ENCODE data around the gene C19orf38. TPM values are rescaled to one million over a fixed set of nuclear protein-coding genes. Genes with fewer than 3 reads are reported as not detected.

Gene C19orf38
- total and polyA plus RNA-seq, 9 of the 15 experiments (the other 6 are each of a cell fraction or from before 2014, with no cell fraction given): 0.14 to 0.18 TPM; not detected in 7

DNA sequence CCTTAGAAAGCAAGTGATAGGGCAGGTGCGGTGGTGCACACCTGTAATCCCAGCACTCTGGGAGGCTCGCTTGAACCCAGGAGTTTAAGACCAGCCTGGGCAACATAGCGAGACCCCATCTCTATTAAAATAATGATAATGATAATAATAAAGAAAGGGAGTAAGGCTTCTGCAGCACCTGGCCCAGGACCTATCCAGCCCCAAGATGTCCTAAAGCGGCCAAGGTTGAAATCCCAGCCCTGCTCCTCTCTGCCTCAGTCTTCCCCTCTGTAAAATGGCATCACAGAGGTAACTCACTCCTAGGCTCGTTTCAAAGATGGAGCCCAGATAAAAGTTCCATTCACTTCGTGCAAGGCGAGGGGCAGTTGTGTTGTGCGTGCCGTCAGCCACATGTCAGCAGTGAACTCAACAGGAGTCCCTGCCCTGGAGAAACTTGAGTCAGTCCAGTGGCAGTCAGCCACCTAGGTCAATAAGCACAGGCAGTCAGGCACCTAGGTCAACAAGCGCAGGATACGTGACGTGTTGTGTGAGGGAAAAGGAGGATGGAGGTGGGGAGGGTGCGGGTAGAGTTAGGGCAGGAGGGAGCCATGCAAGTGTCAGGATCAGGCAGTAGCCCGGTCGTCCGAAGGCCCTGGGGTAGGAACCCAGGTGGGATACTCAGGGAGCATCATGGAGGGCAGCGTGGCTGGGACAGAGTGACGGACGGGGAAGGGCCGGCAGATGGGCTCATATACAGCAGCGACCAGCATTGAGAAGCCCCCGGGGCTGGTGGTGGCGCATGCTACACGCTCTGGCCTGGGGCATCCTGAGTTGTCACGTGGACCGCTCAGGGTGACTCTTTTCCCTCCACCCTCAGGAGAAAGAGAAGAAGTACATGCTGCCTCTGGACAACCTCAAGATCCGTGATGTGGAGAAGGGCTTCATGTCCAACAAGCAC, 28.8 kb upstream of the C19orf38 start (continued):
- TF ChIP-seq RBM22 (IDR thresholded peaks at IDR 0.05; ENCODE audit: low read depth, low read length, poor library complexity, severe bottlenecking) (peak; percentile 21), SP2 (IDR thresholded peaks at IDR 0.05; ENCODE audit: extremely low read depth, low read depth, low read length, poor library complexity, severe bottlenecking) (no peak), LEF1 (IDR thresholded peaks at IDR 0.05) (no peak), KHSRP (IDR thresholded peaks at IDR 0.05) (no peak), RBBP5 (IDR thresholded peaks at IDR 0.05; ENCODE audit: borderline replicate concordance, insufficient read depth, low read length, poor library complexity, severe bottlenecking) (no peak), HDAC6 (IDR thresholded peaks at IDR 0.05; ENCODE audit: low read depth, low read length) (no peak), ZNF766 (CRISPR knock-in tag; conservative IDR thresholded peaks at IDR 0.05) (no peak), MED1 (CRISPR knock-in tag; IDR thresholded peaks at IDR 0.05; ENCODE audit: borderline replicate concordance) (no peak), KDM1A (IDR thresholded peaks at IDR 0.05) (peak; percentile 33 to 67; a peak in 2 of 4 replicates), TAF1 (IDR thresholded peaks at IDR 0.05; ENCODE audit: control insufficient read depth, extremely low read depth, insufficient read depth, low read length, severe bottlenecking) (no peak), MTA3 (IDR thresholded peaks at IDR 0.05; ENCODE audit: borderline replicate concordance) (no peak), TEAD2 (tag; IDR thresholded peaks at IDR 0.05) (no peak), RBM25 (IDR thresholded peaks at IDR 0.05; ENCODE audit: low read depth, low read length, severe bottlenecking) (no peak), PURB (CRISPR knock-in tag; IDR thresholded peaks at IDR 0.05; ENCODE audit: low read depth) (no peak), ZNF121 (CRISPR knock-in tag; conservative IDR thresholded peaks at IDR 0.05) (peak; percentile 89), SUPT5H (IDR thresholded peaks at IDR 0.05) (no peak), ZBTB49 (CRISPR knock-in tag; IDR thresholded peaks at IDR 0.05; ENCODE audit: borderline replicate concordance) (no peak), PRPF4 (IDR thresholded peaks at IDR 0.05; ENCODE audit: insufficient read depth, low read depth, low read length, poor library complexity, severe bottlenecking) (no peak), FOXP1 (CRISPR knock-in tag; IDR thresholded peaks at IDR 0.05) (no peak), GTF2E2 (tag; IDR thresholded peaks at IDR 0.05) (no peak)
- TF ChIP-seq, protein P1, sequence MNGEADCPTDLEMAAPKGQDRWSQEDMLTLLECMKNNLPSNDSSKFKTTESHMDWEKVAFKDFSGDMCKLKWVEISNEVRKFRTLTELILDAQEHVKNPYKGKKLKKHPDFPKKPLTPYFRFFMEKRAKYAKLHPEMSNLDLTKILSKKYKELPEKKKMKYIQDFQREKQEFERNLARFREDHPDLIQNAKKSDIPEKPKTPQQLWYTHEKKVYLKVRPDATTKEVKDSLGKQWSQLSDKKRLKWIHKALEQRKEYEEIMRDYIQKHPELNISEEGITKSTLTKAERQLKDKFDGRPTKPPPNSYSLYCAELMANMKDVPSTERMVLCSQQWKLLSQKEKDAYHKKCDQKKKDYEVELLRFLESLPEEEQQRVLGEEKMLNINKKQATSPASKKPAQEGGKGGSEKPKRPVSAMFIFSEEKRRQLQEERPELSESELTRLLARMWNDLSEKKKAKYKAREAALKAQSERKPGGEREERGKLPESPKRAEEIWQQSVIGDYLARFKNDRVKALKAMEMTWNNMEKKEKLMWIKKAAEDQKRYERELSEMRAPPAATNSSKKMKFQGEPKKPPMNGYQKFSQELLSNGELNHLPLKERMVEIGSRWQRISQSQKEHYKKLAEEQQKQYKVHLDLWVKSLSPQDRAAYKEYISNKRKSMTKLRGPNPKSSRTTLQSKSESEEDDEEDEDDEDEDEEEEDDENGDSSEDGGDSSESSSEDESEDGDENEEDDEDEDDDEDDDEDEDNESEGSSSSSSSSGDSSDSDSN (IDR thresholded peaks at IDR 0.05; ENCODE audit: borderline replicate concordance in 1 of 2, low read depth in 2 of 2, low read length in 2 of 2): no peak

Data from K562 (cell line).